Type B pancreatic cell (in vitro differentiated cells): ENCODE data around the gene LTBP2. TPM values are rescaled to one million over a fixed set of nuclear protein-coding genes. Genes with fewer than 3 reads are reported as not detected.

Experiments
- DNase-seq: peaks from one replicate; pipeline ENCODE4 v3.0.0; 2021; ENCODE audit warnings: mixed read lengths; ENCODE audit not compliant: unreplicated experiment; ENCODE audit errors: extremely low spot score
- H3K27ac Mint-ChIP-seq: 2 replicates; pipeline ENCODE4 v1.8.0; 2021; ENCODE audit warnings: mild to moderate bottlenecking, mixed read lengths
- H3K27me3 Mint-ChIP-seq: 2 replicates; pipeline ENCODE4 v1.8.0; 2021; ENCODE audit warnings: mixed read lengths
- H3K36me3 Mint-ChIP-seq: 2 replicates; pipeline ENCODE4 v1.8.0; 2021; ENCODE audit warnings: mixed read lengths
- H3K4me1 Mint-ChIP-seq: one replicate; pipeline ENCODE4 v1.8.0; 2021; ENCODE audit warnings: mixed read lengths; ENCODE audit not compliant: unreplicated experiment
- H3K4me3 Mint-ChIP-seq: 2 replicates; pipeline ENCODE4 v1.8.0; 2021; ENCODE audit warnings: mild to moderate bottlenecking, mixed read lengths
- H3K9me3 Mint-ChIP-seq: 2 replicates; pipeline ENCODE4 v1.8.0; 2021; ENCODE audit warnings: mixed read lengths
- CTCF ChIP-seq: fragments of 200-600 bp; sonication (generic); conservative IDR thresholded peaks from 2 replicates; pipeline ENCODE4 v1.5.0; 2021; ENCODE audit warnings: antibody characterized with exemption, mild to moderate bottlenecking
- total RNA-seq: library from RNA; stranded (reverse); gene quantifications from 2 replicates; pipeline ENCODE4 v1.2.1, GENCODE V29; 2021; ENCODE audit warnings: low replicate concordance

Gene LTBP2
- total RNA-seq, 1 donor from 2014 or later, result 1.1 TPM

DNA sequence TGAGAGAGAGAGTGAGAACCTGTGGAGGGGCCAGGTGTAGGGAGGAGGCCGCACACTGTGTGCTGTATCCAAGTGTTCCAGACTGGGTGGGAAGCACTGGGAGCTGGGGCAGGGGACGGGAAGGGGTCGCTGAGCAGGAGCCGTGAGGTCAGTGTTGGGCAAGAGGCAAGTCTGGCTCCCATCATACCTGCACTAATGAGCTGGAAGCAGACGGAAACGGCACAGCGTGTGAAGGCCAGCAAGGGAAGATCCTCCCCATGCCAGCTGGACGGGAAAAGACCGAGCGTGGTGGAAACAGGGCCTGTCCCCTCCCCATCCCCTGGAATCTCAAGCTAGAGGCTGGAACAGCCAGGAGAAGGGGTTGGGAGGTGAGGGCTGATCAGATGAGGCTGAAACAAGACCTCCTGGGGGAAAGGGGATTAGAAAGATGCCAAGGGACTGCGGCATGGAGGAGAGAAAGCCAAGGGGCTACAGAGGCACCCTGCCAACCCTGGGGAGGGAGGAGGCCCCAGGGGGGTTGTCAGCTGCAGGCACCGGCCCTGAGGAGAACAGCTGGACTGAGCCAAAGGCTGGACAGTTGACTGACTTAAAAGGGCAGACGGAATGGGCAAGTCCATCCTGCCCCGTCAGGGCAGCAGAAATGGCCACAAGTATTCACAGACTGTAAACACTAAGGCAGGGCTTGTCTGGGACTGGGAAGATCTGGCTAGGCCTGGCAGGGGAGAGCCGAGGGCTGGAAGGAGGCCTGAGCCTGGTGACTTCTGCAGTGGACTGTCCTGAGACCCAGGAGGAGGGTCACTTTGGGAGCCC lies 19.0 kb upstream of the LTBP2 start:
- H3K4me3 Mint-ChIP-seq, result no peak overlapping the region
- peaks cover 3% of the 10 kb centered on the region for H3K27me3 Mint-ChIP-seq
- no peak for DNase-seq
- no peaks in the 10 kb centered on the region for H3K9me3 Mint-ChIP-seq
- H3K36me3 Mint-ChIP-seq, result no peaks in the 10 kb centered on the region
- TF ChIP-seq CTCF, result no peak
- no peak overlapping the region for H3K27ac Mint-ChIP-seq
- H3K4me1 Mint-ChIP-seq, result peaks cover 23% of the 10 kb centered on the region

GRCh38 chr14:74628418-74628817 lies 16.4 kb upstream of the LTBP2 start:
- peaks cover 6% of the 10 kb centered on the region for H3K27me3 Mint-ChIP-seq
- no peak overlapping the region for H3K4me3 Mint-ChIP-seq
- TF ChIP-seq CTCF, result no peak
- DNase-seq, result no peak
- no peak overlapping the region for H3K27ac Mint-ChIP-seq
- H3K4me1 Mint-ChIP-seq, result peaks cover 11% of the 10 kb centered on the region
- H3K9me3 Mint-ChIP-seq, result no peaks in the 10 kb centered on the region
- no peaks in the 10 kb centered on the region for H3K36me3 Mint-ChIP-seq

DNA sequence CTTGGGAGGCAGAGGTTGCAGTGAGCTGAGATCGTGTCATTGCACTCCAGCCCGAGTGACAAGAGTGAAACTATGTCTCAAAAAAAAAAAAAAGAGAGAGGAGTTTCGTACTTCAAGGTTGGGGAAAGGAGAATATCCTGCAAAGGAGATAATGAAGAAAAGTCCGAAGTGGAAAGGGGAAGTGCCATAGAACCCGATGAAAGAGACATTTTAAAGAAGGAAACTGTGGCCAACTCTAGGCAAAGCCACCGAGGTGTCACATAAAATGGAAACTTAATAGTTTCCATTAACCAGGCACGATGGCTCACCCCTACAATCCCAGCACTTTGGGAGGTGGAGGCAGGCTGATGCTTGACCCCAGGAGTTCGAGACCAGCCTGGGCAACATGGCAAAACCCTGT lies 15.0 kb upstream of the LTBP2 start:
- peaks cover 5% of the 10 kb centered on the region for H3K4me1 Mint-ChIP-seq
- TF ChIP-seq CTCF, result no peak
- no peaks in the 10 kb centered on the region for H3K9me3 Mint-ChIP-seq
- H3K4me3 Mint-ChIP-seq, result no peak overlapping the region
- no peaks in the 10 kb centered on the region for H3K36me3 Mint-ChIP-seq
- H3K27ac Mint-ChIP-seq, result no peak overlapping the region
- DNase-seq, result no peak
- peaks cover 6% of the 10 kb centered on the region for H3K27me3 Mint-ChIP-seq

DNA sequence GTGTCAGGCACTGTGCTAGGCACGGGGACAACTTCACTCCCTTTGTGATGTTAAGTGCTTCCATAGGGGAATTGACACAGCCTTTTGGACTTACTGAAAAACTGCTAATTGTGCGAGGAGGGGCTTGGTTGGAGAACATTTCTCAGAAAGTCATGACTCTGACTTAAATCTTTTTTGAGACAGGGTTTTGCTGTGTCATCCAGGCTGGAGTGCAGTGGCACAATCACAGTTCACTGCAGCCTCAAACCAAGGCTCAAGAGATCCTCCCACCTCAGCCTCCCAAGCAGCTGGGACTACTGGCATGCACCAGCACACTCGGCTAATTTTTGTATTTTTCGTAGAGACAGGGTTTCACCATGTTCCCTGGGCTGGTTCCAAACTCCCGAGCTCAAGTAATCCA lies 10.2 kb upstream of the LTBP2 start:
- TF ChIP-seq CTCF, result no peak
- DNase-seq, result no peak
- Mint-ChIP-seq H3K4me1 (no peaks in the 10 kb centered on the region), H3K36me3 (no peaks in the 10 kb centered on the region), H3K4me3 (no peak overlapping the region), H3K27ac (no peak overlapping the region), H3K9me3 (no peaks in the 10 kb centered on the region), H3K27me3 (peaks cover 14% of the 10 kb centered on the region)

DNA sequence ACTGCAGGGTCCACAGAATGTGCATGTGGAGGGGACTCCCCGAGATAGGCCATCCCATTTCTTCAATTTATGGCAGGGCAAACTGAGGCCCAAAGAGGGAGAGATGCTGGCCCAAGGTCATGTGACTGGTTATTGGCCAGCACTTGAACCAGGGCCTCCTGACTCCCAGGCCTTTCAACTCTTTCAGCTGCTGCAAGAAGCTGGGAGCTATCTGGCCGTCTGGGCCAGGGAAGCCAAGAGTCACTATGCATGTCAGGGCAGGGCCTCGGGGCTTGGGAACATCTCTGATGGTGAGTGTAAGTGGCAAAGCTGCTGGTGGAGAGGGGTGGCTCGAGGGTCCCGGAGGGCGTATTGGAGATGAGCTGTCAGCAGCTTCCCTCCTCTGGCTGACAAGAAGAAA lies 9.5 kb upstream of the LTBP2 start:
- TF ChIP-seq CTCF, result no peak
- H3K4me3 Mint-ChIP-seq, result no peak overlapping the region
- no peaks in the 10 kb centered on the region for H3K4me1 Mint-ChIP-seq
- H3K27ac Mint-ChIP-seq, result no peak overlapping the region
- no peaks in the 10 kb centered on the region for H3K36me3 Mint-ChIP-seq
- H3K27me3 Mint-ChIP-seq, result peaks cover 15% of the 10 kb centered on the region
- no peaks in the 10 kb centered on the region for H3K9me3 Mint-ChIP-seq
- DNase-seq, result no peak
